Gastrocnemius medialis (tissue), 4 donors: ENCODE results near the gene CLMP. TPM values are rescaled to one million over a fixed set of nuclear protein-coding genes. Genes with fewer than 3 reads are reported as not detected.

Source experiments
- ATAC-seq, 2 donors: fragments of 150-250 bp; one replicate each; pipeline ENCODE4 v1.9.1; 2016
- DNase-seq, 2 donors: peaks; one replicate each; pipeline ENCODE4 v3.0.0-alpha.2; 2019
- H3K27ac ChIP-seq, 4 donors: fragments of 200-600 bp; sonication (generic); 1 replicate in 1 of 4; 2 replicates in 3 of 4; pipeline ENCODE4 v1.5.1; 2016 to 2018; ENCODE audit warnings: mild to moderate bottlenecking in 2 of 4, moderate library complexity in 1 of 4
- H3K27me3 ChIP-seq, 3 donors: fragments of 200-600 bp; sonication (generic) in 2 of 3; 1 replicate in 1 of 3; 2 replicates in 2 of 3; pipeline versions ENCODE4 v1.5.1 to v1.6.0; 2016 to 2019; ENCODE audit warnings: mild to moderate bottlenecking in 1 of 3, moderate library complexity in 1 of 3
- H3K36me3 ChIP-seq, 2 donors: fragments of 200-600 bp; sonication (generic) in 1 of 2; one replicate each; pipeline ENCODE4 v1.5.1; 2017 to 2018
- H3K4me1 ChIP-seq, 2 donors: fragments of 200-600 bp; sonication (generic) in 1 of 2; one replicate each; pipeline ENCODE4 v1.5.1; 2016 to 2017; ENCODE audit warnings: mild to moderate bottlenecking in 2 of 2
- H3K4me3 ChIP-seq, 4 donors: fragments of 200-600 bp; sonication (generic) in 3 of 4; 1 replicate in 1 of 4; 2 replicates in 3 of 4; pipeline ENCODE4 v1.5.1; 2016 to 2019; ENCODE audit warnings: mild to moderate bottlenecking in 2 of 4
- H3K9me3 ChIP-seq, 3 donors: fragments of 200-600 bp; sonication (generic) in 2 of 3; 1 replicate in 1 of 3; 2 replicates in 2 of 3; pipeline ENCODE4 v1.5.1; 2016 to 2019
- CTCF ChIP-seq, 5 experiments: fragments of 450-650 bp in 3 of 5; fragments of 200-600 bp in 2 of 5; sonication (generic) in 2 of 5; IDR thresholded peaks in 4 of 5; conservative IDR thresholded peaks in 1 of 5; 1 replicate in 4 of 5; 2 replicates in 1 of 5; pipeline ENCODE4 v1.5.1; 2016 to 2019; ENCODE audit warnings: antibody characterized with exemption in 5 of 5, mild to moderate bottlenecking in 3 of 5, moderate library complexity in 3 of 5
- POLR2A ChIP-seq, 2 donors: fragments of 450-650 bp; IDR thresholded peaks; one replicate each; pipeline ENCODE4 v1.6.1; 2017; ENCODE audit warnings: antibody characterized with exemption in 2 of 2, mild to moderate bottlenecking in 2 of 2, moderate library complexity in 2 of 2
- in situ Hi-C, 4 donors: fragments of 200-750 bp; cut with MboI; loops; one replicate each; pipeline versions ENCODE4 v1.15.0 to v1.8.0; 2017; ENCODE audit warnings: low sequenced_read_pairs in 4 of 4
- intact Hi-C: fragments of 100-400 bp; cut with DNase I; formaldehyde crosslinking; loops from one replicate; pipeline ENCODE4 v1.15.1; 2023; ENCODE audit warnings: low total_unique reads
- total RNA-seq, 4 donors: library from RNA; depleted of rRNA; stranded (reverse); fragments of >200 nt; gene quantifications; one replicate each; pipeline versions ENCODE4 v1.1.0 to v1.2.3, GENCODE V29; 2016

Gene CLMP
- total RNA-seq, 4 donors from 2014 or later: 2.3 to 12.5 (median 4.4) TPM

- in situ Hi-C loops: no loop called here
- Histone ChIP-seq H3K9me3 (no peaks in the 10 kb centered on the region), H3K27me3 (peaks cover 0 to 3% (median 0%) of the 10 kb centered on the region in 3 donors), H3K4me1 (no peaks in the 10 kb centered on the region), H3K27ac (no peak overlapping the region), H3K4me3 (no peak overlapping the region), H3K36me3 (no peaks in the 10 kb centered on the region)
- DNase-seq: no peak
- TF ChIP-seq CTCF (IDR thresholded peaks at IDR 0.05 in 4 of 5, conservative IDR thresholded peaks at IDR 0.05 in 1 of 5) (no peak), POLR2A (IDR thresholded peaks at IDR 0.05) (no peak)
- no peak for ATAC-seq
- intact Hi-C loops: no loop called here
Measured at GRCh38 chr11:123150882-123151281, 44.2 kb downstream of the CLMP start.

GRCh38 chr11:123148965-123149364 is 46.1 kb downstream of the CLMP start:
- no peak overlapping the region for H3K27ac ChIP-seq
- TF ChIP-seq CTCF (IDR thresholded peaks at IDR 0.05 in 4 of 5, conservative IDR thresholded peaks at IDR 0.05 in 1 of 5): no peak
- no peak for TF ChIP-seq POLR2A (IDR thresholded peaks at IDR 0.05)
- no peaks in the 10 kb centered on the region for H3K27me3 ChIP-seq
- in situ Hi-C loops (no loop called here), intact Hi-C loops (no loop called here)
- ATAC-seq (no peak), DNase-seq (no peak)
- H3K4me3 ChIP-seq: no peak overlapping the region
- no peaks in the 10 kb centered on the region for H3K36me3 ChIP-seq
- no peaks in the 10 kb centered on the region for H3K9me3 ChIP-seq
- H3K4me1 ChIP-seq: peaks cover 0 to 4% of the 10 kb centered on the region in 2 donors

GRCh38 chr11:123145661-123146060 is 49.4 kb downstream of the CLMP start:
- no peaks in the 10 kb centered on the region for H3K36me3 ChIP-seq
- no peaks in the 10 kb centered on the region for H3K9me3 ChIP-seq
- no peaks in the 10 kb centered on the region for H3K27me3 ChIP-seq
- no peak for DNase-seq
- H3K4me1 ChIP-seq: peaks cover 0 to 4% of the 10 kb centered on the region in 2 donors
- TF ChIP-seq POLR2A (IDR thresholded peaks at IDR 0.05) (no peak), CTCF (IDR thresholded peaks at IDR 0.05 in 4 of 5, conservative IDR thresholded peaks at IDR 0.05 in 1 of 5) (no peak)
- intact Hi-C loops: no loop called here
- peak overlapping the region in 3 of 4 donors; percentile 37 to 71 (median 60) for H3K27ac ChIP-seq
- in situ Hi-C loops: no loop called here
- peak in 1 of 2 donors; percentile 30 for ATAC-seq
- no peak overlapping the region for H3K4me3 ChIP-seq

GRCh38 chr11:123145220-123145619 is 49.8 kb downstream of the CLMP start:
- H3K9me3 ChIP-seq: no peaks in the 10 kb centered on the region
- no peak for TF ChIP-seq POLR2A (IDR thresholded peaks at IDR 0.05)
- no peak for TF ChIP-seq CTCF (IDR thresholded peaks at IDR 0.05 in 4 of 5, conservative IDR thresholded peaks at IDR 0.05 in 1 of 5)
- DNase-seq (peak; percentile 25 to 61), ATAC-seq (peak; percentile 97 to 100)
- no peaks in the 10 kb centered on the region for H3K36me3 ChIP-seq
- intact Hi-C loops: no loop called here
- in situ Hi-C loops: no loop called here
- H3K27me3 ChIP-seq: no peaks in the 10 kb centered on the region
- peaks cover 0 to 4% of the 10 kb centered on the region in 2 donors for H3K4me1 ChIP-seq
- H3K27ac ChIP-seq: peak overlapping the region in 3 of 4 donors; percentile 37 to 71 (median 60)
- no peak overlapping the region for H3K4me3 ChIP-seq

- H3K4me1 ChIP-seq: peaks cover 0 to 4% of the 10 kb centered on the region in 2 donors
- TF ChIP-seq POLR2A (IDR thresholded peaks at IDR 0.05) (no peak), CTCF (IDR thresholded peaks at IDR 0.05 in 4 of 5, conservative IDR thresholded peaks at IDR 0.05 in 1 of 5) (no peak)
- no peaks in the 10 kb centered on the region for H3K36me3 ChIP-seq
- ATAC-seq (no peak), DNase-seq (no peak)
- H3K27me3 ChIP-seq: no peaks in the 10 kb centered on the region
- no peak overlapping the region for H3K4me3 ChIP-seq
- H3K27ac ChIP-seq: no peak overlapping the region
- no peaks in the 10 kb centered on the region for H3K9me3 ChIP-seq
- intact Hi-C loops (no loop called here), in situ Hi-C loops (no loop called here)
Measured at GRCh38 chr11:123144707-123145106, 50.3 kb downstream of the CLMP start.
